Chondrocyte (in vitro differentiated cells): ENCODE measurements around the gene SPRING1. TPM values are rescaled to one million over a fixed set of nuclear protein-coding genes. Genes with fewer than 3 reads are reported as not detected.

Experiments
- DNase-seq: peaks from one replicate; pipeline ENCODE4 v3.0.0; 2021; ENCODE audit warnings: mixed read lengths, low spot score
- H3K27ac Mint-ChIP-seq: one replicate; pipeline ENCODE4 v1.8.0; 2021; ENCODE audit warnings: mild to moderate bottlenecking, moderate library complexity, mixed read lengths; ENCODE audit not compliant: unreplicated experiment
- H3K27me3 Mint-ChIP-seq: 2 replicates; pipeline ENCODE4 v1.8.0; 2021; ENCODE audit warnings: low read depth, mixed read lengths
- H3K36me3 Mint-ChIP-seq: 2 replicates; pipeline ENCODE4 v1.8.0; 2021; ENCODE audit warnings: low read depth, mixed read lengths
- H3K4me1 Mint-ChIP-seq: 2 replicates; pipeline ENCODE4 v1.8.0; 2021; ENCODE audit warnings: low read depth, mild to moderate bottlenecking, mixed read lengths
- H3K4me3 Mint-ChIP-seq: one replicate; pipeline ENCODE4 v1.8.0; 2021; ENCODE audit warnings: mild to moderate bottlenecking, moderate library complexity, mixed read lengths; ENCODE audit not compliant: unreplicated experiment
- H3K9me3 Mint-ChIP-seq: 2 replicates; pipeline ENCODE4 v1.8.0; 2021; ENCODE audit warnings: low read depth, mixed read lengths
- total RNA-seq: library from RNA; stranded (reverse); gene quantifications from 3 replicates; pipeline ENCODE4 v1.2.1, GENCODE V29; 2021
- TF ChIP-seq, protein P1 (sequence below): fragments of 200-600 bp; sonication (generic); IDR thresholded peaks from 2 replicates; pipeline ENCODE4 v1.5.0; 2021; ENCODE audit warnings: antibody characterized with exemption, mild to moderate bottlenecking, moderate library complexity

Gene SPRING1
- total RNA-seq, 1 donor from 2014 or later, result 37.3 TPM

DNA sequence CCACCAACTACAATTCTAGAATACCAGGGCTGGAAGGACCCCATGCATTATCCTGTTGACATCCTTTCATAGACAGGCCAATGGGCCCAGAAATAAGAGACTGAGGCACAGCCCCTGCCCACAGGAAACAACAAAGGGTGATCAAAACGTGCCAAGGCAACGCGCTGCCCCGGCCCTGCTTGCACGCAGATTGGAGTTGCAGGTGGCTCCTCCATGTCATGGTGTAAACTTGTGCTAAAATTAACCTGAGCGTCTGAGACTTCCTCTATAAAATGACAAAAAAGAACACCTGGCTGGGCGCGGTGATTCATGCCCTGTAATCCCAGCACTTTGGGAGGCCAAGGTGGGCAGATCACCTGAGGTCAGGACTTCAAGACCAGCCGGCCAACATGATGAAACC, 30.1 kb downstream of the SPRING1 start:
- no peaks in the 10 kb centered on the region for H3K9me3 Mint-ChIP-seq
- no peak overlapping the region for H3K4me3 Mint-ChIP-seq
- TF ChIP-seq, protein P1, sequence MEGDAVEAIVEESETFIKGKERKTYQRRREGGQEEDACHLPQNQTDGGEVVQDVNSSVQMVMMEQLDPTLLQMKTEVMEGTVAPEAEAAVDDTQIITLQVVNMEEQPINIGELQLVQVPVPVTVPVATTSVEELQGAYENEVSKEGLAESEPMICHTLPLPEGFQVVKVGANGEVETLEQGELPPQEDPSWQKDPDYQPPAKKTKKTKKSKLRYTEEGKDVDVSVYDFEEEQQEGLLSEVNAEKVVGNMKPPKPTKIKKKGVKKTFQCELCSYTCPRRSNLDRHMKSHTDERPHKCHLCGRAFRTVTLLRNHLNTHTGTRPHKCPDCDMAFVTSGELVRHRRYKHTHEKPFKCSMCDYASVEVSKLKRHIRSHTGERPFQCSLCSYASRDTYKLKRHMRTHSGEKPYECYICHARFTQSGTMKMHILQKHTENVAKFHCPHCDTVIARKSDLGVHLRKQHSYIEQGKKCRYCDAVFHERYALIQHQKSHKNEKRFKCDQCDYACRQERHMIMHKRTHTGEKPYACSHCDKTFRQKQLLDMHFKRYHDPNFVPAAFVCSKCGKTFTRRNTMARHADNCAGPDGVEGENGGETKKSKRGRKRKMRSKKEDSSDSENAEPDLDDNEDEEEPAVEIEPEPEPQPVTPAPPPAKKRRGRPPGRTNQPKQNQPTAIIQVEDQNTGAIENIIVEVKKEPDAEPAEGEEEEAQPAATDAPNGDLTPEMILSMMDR, result no peak

DNA sequence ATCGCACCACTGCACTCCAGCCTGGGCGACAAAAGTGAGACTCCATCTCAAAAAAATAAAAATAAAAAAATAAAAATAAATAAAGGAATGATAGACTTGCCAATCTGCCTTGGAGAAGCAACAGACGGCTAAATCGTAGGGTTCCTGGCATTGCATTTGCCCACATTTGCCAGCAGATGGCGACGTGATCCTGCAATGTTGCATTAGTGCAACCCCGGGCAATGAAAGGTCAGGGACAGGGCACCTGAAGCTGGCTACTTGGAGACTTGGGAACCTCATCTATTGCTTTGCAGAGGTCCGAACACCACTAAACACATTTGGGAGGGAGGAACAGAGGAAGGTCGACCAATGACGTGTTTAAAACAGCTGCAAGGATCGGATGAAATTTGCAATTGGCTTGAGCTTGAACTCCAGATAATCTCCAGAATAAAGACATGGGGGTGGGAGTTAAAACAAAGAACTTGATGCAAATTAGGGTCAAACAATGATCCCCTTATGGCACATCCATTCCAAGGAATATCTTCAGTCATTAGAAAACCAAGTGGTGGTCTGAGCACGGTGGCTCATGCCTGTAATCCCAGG, 34.6 kb downstream of the SPRING1 start:
- no peak for DNase-seq
- TF ChIP-seq, protein P1, result peak; percentile 99
- H3K4me3 Mint-ChIP-seq, result no peak overlapping the region
- no peaks in the 10 kb centered on the region for H3K9me3 Mint-ChIP-seq
- H3K36me3 Mint-ChIP-seq, result no peaks in the 10 kb centered on the region
- peaks cover 1% of the 10 kb centered on the region for H3K27me3 Mint-ChIP-seq
- peaks cover 6% of the 10 kb centered on the region for H3K4me1 Mint-ChIP-seq
- H3K27ac Mint-ChIP-seq, result no peak overlapping the region

More for the DNA sequence above, 30.1 kb downstream of the SPRING1 start:
- Mint-ChIP-seq H3K4me1 (peaks cover 11% of the 10 kb centered on the region), H3K36me3 (no peaks in the 10 kb centered on the region), H3K27ac (no peak overlapping the region), H3K27me3 (peaks cover 18% of the 10 kb centered on the region)
- DNase-seq, result no peak

DNA sequence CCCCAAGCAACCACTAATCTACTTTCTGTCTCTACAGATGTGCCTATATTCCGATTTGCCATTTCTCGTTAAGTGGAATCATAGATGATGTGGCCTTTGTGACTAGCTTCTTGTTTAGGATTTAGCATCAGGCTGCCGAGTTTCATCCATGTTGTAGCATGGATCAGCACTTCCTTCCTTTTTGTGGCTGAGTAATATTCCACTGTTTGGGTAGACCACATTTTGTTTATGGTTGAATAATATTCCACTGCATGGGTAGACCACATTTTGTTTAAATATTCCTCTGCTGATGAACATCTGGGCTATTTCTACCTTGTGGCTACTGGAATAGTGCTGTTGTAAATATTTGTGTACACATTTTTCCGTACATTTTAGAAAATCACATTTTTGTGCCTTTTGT, 36.4 kb downstream of the SPRING1 start:
- Mint-ChIP-seq H3K9me3 (no peaks in the 10 kb centered on the region), H3K27me3 (peaks cover 1% of the 10 kb centered on the region), H3K4me3 (no peak overlapping the region), H3K36me3 (no peaks in the 10 kb centered on the region), H3K27ac (no peak overlapping the region), H3K4me1 (peaks cover 6% of the 10 kb centered on the region)
- no peak for DNase-seq
- TF ChIP-seq, protein P1, result no peak

DNA sequence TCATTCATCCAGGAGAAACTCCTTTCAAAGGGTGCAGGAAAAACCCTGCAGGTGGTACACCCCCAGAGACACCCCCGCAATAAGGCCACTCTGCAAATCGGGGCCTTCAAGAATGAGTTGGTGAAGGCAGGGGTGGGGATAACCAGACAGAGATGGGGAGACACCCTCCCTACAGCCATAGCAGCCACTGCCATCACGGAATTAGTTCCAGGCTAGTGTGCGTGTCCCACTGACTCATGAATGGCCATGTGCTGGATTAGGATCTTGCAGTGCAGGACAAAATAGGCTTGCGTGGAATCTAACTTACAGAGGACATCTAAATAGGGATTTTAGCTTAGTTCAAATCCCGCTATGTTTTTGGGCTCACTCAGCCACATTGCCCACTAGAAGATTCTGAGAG, 37.8 kb downstream of the SPRING1 start:
- no peak for DNase-seq
- Mint-ChIP-seq H3K27me3 (peaks cover 2% of the 10 kb centered on the region), H3K27ac (no peak overlapping the region), H3K36me3 (no peaks in the 10 kb centered on the region), H3K9me3 (no peaks in the 10 kb centered on the region), H3K4me1 (peaks cover 6% of the 10 kb centered on the region), H3K4me3 (no peak overlapping the region)
- TF ChIP-seq, protein P1, result no peak

DNA sequence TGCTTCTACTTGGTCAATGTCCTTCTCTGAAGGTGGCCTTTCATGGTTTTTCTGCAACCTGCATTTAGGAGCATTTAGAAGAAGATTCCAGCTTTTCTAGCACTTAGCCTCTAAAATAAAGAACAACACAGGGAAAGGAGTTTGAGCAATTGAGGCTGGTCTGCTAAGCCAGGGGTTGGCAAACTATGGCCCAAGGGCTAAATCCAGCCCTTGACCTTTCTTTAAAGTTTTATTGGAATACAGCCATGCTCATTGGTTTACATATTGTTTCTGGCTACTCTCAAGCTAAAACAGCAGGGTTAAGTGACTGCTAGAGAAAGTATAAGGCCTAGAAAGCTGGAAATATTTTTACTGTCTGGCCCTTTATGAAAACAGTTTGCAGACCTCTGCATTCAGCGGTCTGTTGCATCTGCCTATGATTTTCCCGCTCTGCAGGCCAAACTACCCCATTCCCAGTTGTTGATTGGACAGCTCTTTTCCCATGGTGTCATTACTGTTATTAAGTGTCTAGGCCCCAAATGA, 39.3 kb downstream of the SPRING1 start:
- Mint-ChIP-seq H3K4me3 (no peak overlapping the region), H3K27me3 (peaks cover 14% of the 10 kb centered on the region), H3K27ac (no peak overlapping the region), H3K4me1 (peaks cover 6% of the 10 kb centered on the region), H3K36me3 (no peaks in the 10 kb centered on the region), H3K9me3 (no peaks in the 10 kb centered on the region)
- DNase-seq, result no peak
- TF ChIP-seq, protein P1, result no peak
